Ishikawa (cell line): ENCODE results near the gene ZNF474.

ENCODE experiments used
- CEBPB ChIP-seq: IDR thresholded peaks from 2 replicates; pipeline ENCODE4 v1.6.1; 2012
- CREB1 ChIP-seq: IDR thresholded peaks from 2 replicates; pipeline ENCODE4 v1.6.1; 2012; ENCODE audit warnings: low read depth
- EGR1 ChIP-seq: IDR thresholded peaks from 2 replicates; pipeline ENCODE4 v1.6.1; 2012
- EP300 ChIP-seq: IDR thresholded peaks from 2 replicates; pipeline ENCODE4 v1.6.1; 2012; ENCODE audit warnings: borderline replicate concordance
- NFIC ChIP-seq: IDR thresholded peaks from 2 replicates; pipeline ENCODE4 v1.6.1; 2012
- RAD21 ChIP-seq: IDR thresholded peaks from 2 replicates; pipeline ENCODE4 v1.6.1; 2012; ENCODE audit warnings: low read depth
- TAF1 ChIP-seq: IDR thresholded peaks from 2 replicates; pipeline ENCODE4 v1.6.1; 2012; ENCODE audit warnings: low read depth, mild to moderate bottlenecking
- TCF12 ChIP-seq: IDR thresholded peaks from 2 replicates; pipeline ENCODE4 v1.6.1; 2012; ENCODE audit warnings: low read depth
- TEAD4 ChIP-seq: IDR thresholded peaks from 2 replicates; pipeline ENCODE4 v1.6.1; 2012
- YY1 ChIP-seq: IDR thresholded peaks from 2 replicates; pipeline ENCODE4 v1.6.1; 2012; ENCODE audit warnings: low read depth
- TF ChIP-seq, protein P1 (sequence below): IDR thresholded peaks from 2 replicates; pipeline ENCODE4 v1.6.1; 2012; ENCODE audit warnings: low read depth, mild to moderate bottlenecking
- TF ChIP-seq, protein P2 (sequence below): IDR thresholded peaks from 2 replicates; pipeline ENCODE4 v1.6.1; 2012

- no peak for TF ChIP-seq EP300
- TF ChIP-seq, protein P1, sequence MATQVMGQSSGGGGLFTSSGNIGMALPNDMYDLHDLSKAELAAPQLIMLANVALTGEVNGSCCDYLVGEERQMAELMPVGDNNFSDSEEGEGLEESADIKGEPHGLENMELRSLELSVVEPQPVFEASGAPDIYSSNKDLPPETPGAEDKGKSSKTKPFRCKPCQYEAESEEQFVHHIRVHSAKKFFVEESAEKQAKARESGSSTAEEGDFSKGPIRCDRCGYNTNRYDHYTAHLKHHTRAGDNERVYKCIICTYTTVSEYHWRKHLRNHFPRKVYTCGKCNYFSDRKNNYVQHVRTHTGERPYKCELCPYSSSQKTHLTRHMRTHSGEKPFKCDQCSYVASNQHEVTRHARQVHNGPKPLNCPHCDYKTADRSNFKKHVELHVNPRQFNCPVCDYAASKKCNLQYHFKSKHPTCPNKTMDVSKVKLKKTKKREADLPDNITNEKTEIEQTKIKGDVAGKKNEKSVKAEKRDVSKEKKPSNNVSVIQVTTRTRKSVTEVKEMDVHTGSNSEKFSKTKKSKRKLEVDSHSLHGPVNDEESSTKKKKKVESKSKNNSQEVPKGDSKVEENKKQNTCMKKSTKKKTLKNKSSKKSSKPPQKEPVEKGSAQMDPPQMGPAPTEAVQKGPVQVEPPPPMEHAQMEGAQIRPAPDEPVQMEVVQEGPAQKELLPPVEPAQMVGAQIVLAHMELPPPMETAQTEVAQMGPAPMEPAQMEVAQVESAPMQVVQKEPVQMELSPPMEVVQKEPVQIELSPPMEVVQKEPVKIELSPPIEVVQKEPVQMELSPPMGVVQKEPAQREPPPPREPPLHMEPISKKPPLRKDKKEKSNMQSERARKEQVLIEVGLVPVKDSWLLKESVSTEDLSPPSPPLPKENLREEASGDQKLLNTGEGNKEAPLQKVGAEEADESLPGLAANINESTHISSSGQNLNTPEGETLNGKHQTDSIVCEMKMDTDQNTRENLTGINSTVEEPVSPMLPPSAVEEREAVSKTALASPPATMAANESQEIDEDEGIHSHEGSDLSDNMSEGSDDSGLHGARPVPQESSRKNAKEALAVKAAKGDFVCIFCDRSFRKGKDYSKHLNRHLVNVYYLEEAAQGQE = no peak
- no peak for TF ChIP-seq CEBPB
- TF ChIP-seq NFIC = no peak
- no peak for TF ChIP-seq RAD21
- no peak for TF ChIP-seq TEAD4
- no peak for TF ChIP-seq YY1
- TF ChIP-seq TAF1 = no peak
- TF ChIP-seq, protein P2, sequence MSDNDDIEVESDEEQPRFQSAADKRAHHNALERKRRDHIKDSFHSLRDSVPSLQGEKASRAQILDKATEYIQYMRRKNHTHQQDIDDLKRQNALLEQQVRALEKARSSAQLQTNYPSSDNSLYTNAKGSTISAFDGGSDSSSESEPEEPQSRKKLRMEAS = no peak
- no peak for TF ChIP-seq EGR1
- TF ChIP-seq CREB1 = no peak
- TF ChIP-seq TCF12 = no peak
Observed at GRCh38 chr5:122112063-122112462, 17.3 kb upstream of the ZNF474 start.
